ENCODE measurements around the gene ZFAND3. TPM values are rescaled to one million over a fixed set of nuclear protein-coding genes. Genes with fewer than 3 reads are reported as not detected.
"Not testable (repeated sequence)": the region's sequence is repeated elsewhere in the genome, so short reads cannot be mapped to it uniquely, and the experiment has no call there.

Gene ZFAND3
- total RNA-seq, 6 experiments from 2014 or later: 75.2 to 93.2 (median 87.0) TPM

DNA sequence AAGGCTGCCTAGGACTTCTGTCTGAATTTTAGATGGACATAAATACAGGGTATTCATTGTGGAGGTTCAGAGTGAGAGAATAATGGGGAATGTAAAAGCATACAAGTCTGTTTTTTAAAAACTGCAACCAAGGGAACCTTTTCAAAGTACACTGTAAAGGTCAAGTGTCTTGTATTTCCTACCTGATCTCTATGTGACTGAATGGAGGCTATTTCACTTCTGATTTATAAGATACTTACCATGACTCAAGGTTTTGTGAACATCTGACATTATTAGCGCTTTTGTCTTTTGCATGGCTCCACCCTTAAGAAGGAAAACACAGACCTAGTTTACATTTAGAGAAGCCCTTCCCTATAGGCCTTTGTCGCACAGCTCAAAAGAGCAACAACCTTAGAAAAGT, 126.5 kb downstream of the ZFAND3 start:
- no peak overlapping the region for H3K4me3 Mint-ChIP-seq
- peaks cover 15% of the 10 kb centered on the region for H3K36me3 Mint-ChIP-seq (ENCODE audit: low read depth)
- H3K27me3 Mint-ChIP-seq (ENCODE audit: insufficient read depth): peaks cover 1% of the 10 kb centered on the region
- no peak for DNase-seq
- H3K27ac Mint-ChIP-seq: no peak overlapping the region
- no peaks in the 10 kb centered on the region for H3K9me3 Mint-ChIP-seq
- H3K4me1 Mint-ChIP-seq (ENCODE audit: low read depth): peaks cover 45% of the 10 kb centered on the region
- TF ChIP-seq, protein P1, sequence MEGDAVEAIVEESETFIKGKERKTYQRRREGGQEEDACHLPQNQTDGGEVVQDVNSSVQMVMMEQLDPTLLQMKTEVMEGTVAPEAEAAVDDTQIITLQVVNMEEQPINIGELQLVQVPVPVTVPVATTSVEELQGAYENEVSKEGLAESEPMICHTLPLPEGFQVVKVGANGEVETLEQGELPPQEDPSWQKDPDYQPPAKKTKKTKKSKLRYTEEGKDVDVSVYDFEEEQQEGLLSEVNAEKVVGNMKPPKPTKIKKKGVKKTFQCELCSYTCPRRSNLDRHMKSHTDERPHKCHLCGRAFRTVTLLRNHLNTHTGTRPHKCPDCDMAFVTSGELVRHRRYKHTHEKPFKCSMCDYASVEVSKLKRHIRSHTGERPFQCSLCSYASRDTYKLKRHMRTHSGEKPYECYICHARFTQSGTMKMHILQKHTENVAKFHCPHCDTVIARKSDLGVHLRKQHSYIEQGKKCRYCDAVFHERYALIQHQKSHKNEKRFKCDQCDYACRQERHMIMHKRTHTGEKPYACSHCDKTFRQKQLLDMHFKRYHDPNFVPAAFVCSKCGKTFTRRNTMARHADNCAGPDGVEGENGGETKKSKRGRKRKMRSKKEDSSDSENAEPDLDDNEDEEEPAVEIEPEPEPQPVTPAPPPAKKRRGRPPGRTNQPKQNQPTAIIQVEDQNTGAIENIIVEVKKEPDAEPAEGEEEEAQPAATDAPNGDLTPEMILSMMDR (IDR thresholded peaks at IDR 0.05): no peak

DNA sequence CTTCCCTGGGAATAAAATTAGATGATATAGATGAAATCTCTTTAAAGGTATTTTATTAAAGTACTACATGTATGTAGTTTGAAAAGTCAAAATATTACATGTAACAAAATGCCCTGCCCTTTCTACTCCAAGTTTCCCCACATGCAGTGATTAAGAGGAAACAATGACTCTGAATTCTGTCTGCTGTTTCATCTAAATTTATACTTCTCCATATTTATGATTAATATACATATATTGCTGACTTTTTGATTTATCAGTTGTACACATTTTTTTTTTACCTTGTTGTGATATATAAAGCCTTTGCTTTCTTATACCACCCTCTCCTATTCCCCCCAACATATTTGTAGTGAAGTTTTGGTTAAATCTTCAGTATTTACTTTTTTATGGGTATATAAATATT, 127.9 kb downstream of the ZFAND3 start:
- H3K27me3 Mint-ChIP-seq (ENCODE audit: insufficient read depth): peaks cover 1% of the 10 kb centered on the region
- TF ChIP-seq, protein P1 (IDR thresholded peaks at IDR 0.05): no peak
- H3K27ac Mint-ChIP-seq: peak overlapping the region; percentile 9; the same call in 1 of the 2 replicates
- H3K36me3 Mint-ChIP-seq (ENCODE audit: low read depth): peaks cover 15% of the 10 kb centered on the region
- H3K9me3 Mint-ChIP-seq: no peaks in the 10 kb centered on the region
- H3K4me3 Mint-ChIP-seq: no peak overlapping the region
- no peak for DNase-seq
- H3K4me1 Mint-ChIP-seq (ENCODE audit: low read depth): peaks cover 43% of the 10 kb centered on the region

DNA sequence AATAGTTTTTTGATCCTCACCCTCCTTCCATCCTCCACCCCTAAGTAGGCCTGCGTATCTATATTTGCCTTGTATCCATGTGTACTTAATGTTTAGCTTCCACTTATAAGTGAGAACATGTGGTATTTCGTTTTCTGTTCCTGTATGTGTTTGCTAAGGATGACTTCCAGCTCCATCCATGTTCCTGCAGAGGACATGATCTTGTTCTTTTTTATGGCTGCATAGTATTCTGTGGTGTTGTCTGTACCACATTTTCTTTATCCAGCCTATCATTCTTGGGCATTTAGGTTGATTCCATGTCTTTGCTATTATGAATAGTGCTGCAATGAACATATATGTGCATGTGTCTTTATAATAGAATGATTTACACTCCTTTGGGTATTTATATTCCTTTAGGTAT, 129.1 kb downstream of the ZFAND3 start:
- not testable (repeated sequence) for H3K4me3 Mint-ChIP-seq; H3K27ac Mint-ChIP-seq; DNase-seq; H3K9me3 Mint-ChIP-seq; H3K27me3 Mint-ChIP-seq (ENCODE audit: insufficient read depth)
- Mint-ChIP-seq H3K36me3 (ENCODE audit: low read depth) (peaks cover 15% of the 10 kb centered on the region), H3K4me1 (ENCODE audit: low read depth) (peaks cover 32% of the 10 kb centered on the region)

DNA sequence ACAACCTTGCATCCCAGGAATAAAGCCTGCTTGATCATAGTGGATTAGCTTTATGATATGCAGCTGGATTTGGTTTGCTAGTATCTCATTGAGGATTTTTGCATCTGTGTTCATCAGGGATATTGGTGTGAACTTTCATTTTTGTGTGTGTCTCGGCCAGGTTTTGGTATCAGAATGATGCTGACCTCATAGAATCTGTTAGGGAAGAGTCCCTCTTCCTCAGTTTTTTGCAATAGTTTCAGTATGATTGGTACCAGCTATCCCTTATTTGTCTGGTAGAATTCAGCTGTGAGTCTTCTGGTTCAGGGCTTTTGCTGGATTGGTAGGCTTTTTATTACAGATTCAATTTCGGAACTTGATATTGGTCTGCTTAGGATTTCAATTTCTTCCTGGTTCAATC, 132.5 kb downstream of the ZFAND3 start:
- Mint-ChIP-seq H3K27me3 (ENCODE audit: insufficient read depth) (no peaks in the 10 kb centered on the region), H3K4me1 (ENCODE audit: low read depth) (peaks cover 25% of the 10 kb centered on the region), H3K9me3 (no peaks in the 10 kb centered on the region), H3K27ac (0 out of 2 replicates have a peak overlapping the region, but pooled peaks have one; percentile 10), H3K36me3 (ENCODE audit: low read depth) (peaks cover 15% of the 10 kb centered on the region), H3K4me3 (no peak overlapping the region)
- TF ChIP-seq, protein P1 (IDR thresholded peaks at IDR 0.05): no peak
- no peak for DNase-seq

DNA sequence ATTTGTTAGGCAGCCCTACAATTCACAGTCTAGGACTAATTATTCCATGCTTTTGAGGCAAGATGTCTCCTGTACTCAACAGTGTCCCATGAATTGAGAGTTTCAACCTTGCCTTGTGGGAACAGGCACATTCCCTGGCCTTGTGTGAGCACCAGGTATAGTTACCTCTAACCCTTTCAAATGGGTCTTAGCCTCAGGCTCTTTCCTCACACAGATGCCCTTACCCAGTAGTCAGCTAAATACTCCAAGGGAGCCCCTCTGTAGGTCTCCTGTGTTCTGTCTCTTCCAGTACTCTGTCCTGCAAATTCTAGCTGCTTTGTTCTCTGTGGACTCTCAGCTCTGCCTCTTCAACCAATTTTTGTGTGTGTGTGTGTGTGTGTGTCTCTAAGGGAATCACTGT, 135.3 kb downstream of the ZFAND3 start:
- Mint-ChIP-seq H3K4me1 (ENCODE audit: low read depth) (peaks cover 7% of the 10 kb centered on the region), H3K4me3 (no peak overlapping the region), H3K27me3 (ENCODE audit: insufficient read depth) (no peaks in the 10 kb centered on the region), H3K27ac (no peak overlapping the region), H3K36me3 (ENCODE audit: low read depth) (peaks cover 4% of the 10 kb centered on the region; the same call in 1 of the 2 replicates), H3K9me3 (no peaks in the 10 kb centered on the region)
- TF ChIP-seq, protein P1 (IDR thresholded peaks at IDR 0.05): no peak
- DNase-seq: no peak

DNA sequence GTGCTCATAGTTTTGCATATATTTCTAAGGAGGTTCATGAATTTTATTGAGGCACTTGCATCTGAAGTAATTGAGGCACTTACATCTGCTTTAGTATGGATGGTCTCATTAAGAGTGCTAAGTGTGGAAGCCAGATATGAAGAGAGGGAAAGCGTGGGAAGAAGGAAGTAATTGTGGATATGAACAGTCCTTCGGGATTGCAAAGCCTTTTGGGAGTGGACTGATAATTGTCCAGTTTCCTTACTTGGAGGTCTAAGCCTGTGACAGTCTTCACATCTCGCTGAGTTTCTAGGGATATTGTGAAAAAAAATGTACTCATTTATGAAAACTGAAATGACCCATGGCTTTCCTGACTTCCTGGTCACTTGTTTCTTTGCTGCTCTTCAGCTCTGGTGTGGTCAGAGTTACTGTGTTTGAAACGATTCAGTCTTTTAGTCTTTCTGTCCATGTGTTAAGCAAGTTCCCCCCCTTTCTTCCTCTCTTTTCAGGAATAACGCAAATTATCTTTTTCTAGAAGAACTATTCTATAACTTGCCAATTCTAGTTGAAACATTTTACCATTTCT, 137.3 kb downstream of the ZFAND3 start:
- Mint-ChIP-seq H3K4me1 (ENCODE audit: low read depth) (no peaks in the 10 kb centered on the region; the same call in none of the 2 replicates), H3K9me3 (peaks cover 6% of the 10 kb centered on the region; the same call in 1 of the 2 replicates), H3K27ac (no peak overlapping the region), H3K4me3 (no peak overlapping the region), H3K27me3 (ENCODE audit: insufficient read depth) (no peaks in the 10 kb centered on the region), H3K36me3 (ENCODE audit: low read depth) (peaks cover 6% of the 10 kb centered on the region)
- no peak for DNase-seq
- TF ChIP-seq, protein P1 (IDR thresholded peaks at IDR 0.05): no peak
